Mesenteric fat pad (tissue), 1 donor: ENCODE data around the gene FAM217B. TPM values are rescaled to one million over a fixed set of nuclear protein-coding genes. Genes with fewer than 3 reads are reported as not detected.

Experiments
- DNase-seq: peaks from one replicate; pipeline ENCODE4 v3.0.0-alpha.2; 2020; ENCODE audit warnings: low spot score
- total RNA-seq: library from RNA; stranded (reverse); fragmentation: NEBNext Ultra II Directional; extraction: Animal tissue kit (Norgen Biotek cat#: 25700); gene quantifications from one replicate; pipeline ENCODE4 v1.2.1, GENCODE V29; 2021
- donor health status: DM: yes; HTN: yes; CAD: no.

Gene FAM217B
- total RNA-seq, 1 donor from 2014 or later, result 11.5 TPM

GRCh38 chr20:59972037-59972801 is 32.0 kb downstream of the FAM217B start:
- DNase-seq, result no peak

GRCh38 chr20:59976156-59976782 is 36.1 kb downstream of the FAM217B start:
- DNase-seq, result no peak

- no peak for DNase-seq
Measured at GRCh38 chr20:59977086-59977485, 36.9 kb downstream of the FAM217B start.

- no peak for DNase-seq
Measured at GRCh38 chr20:59983076-59983475, 42.9 kb downstream of the FAM217B start.

- no peak for DNase-seq
Measured at GRCh38 chr20:59984541-59984940, 44.4 kb downstream of the FAM217B start.

GRCh38 chr20:59985164-59985563 is 45.0 kb downstream of the FAM217B start:
- DNase-seq, result no peak

- DNase-seq, result no peak
Measured at GRCh38 chr20:59985864-59986263, 45.7 kb downstream of the FAM217B start.

GRCh38 chr20:59987135-59987534 is 46.9 kb downstream of the FAM217B start:
- no peak for DNase-seq

GRCh38 chr20:59988141-59988540 is 48.0 kb downstream of the FAM217B start:
- no peak for DNase-seq

- DNase-seq, result no peak
Measured at GRCh38 chr20:59992526-59993084, 52.4 kb downstream of the FAM217B start.

- no peak for DNase-seq
Measured at GRCh38 chr20:59993736-59994430, 53.7 kb downstream of the FAM217B start.

- no peak for DNase-seq
Measured at GRCh38 chr20:59994697-59995122, 54.5 kb downstream of the FAM217B start.

GRCh38 chr20:59996108-59996507 is 55.9 kb downstream of the FAM217B start:
- DNase-seq, result no peak

GRCh38 chr20:59997896-59998295 is 57.7 kb downstream of the FAM217B start:
- DNase-seq, result no peak

Other genes with a start within 250 kb of the FAM217B start
- 2.2 TPM for gene SYCP2, start 6.8 kb upstream of the FAM217B start, total RNA-seq
- 8.8 TPM for gene PPP1R3D, start 84 bp upstream of the FAM217B start, total RNA-seq
- gene CDH26, start 18.0 kb downstream of the FAM217B start, total RNA-seq, result 1.5 TPM